ENCODE results near the gene PPBP. TPM values are rescaled to one million over a fixed set of nuclear protein-coding genes. Genes with fewer than 3 reads are reported as not detected.

The PPBP gene
- total RNA-seq, 1 experiment from 2014 or later: not detected

DNA sequence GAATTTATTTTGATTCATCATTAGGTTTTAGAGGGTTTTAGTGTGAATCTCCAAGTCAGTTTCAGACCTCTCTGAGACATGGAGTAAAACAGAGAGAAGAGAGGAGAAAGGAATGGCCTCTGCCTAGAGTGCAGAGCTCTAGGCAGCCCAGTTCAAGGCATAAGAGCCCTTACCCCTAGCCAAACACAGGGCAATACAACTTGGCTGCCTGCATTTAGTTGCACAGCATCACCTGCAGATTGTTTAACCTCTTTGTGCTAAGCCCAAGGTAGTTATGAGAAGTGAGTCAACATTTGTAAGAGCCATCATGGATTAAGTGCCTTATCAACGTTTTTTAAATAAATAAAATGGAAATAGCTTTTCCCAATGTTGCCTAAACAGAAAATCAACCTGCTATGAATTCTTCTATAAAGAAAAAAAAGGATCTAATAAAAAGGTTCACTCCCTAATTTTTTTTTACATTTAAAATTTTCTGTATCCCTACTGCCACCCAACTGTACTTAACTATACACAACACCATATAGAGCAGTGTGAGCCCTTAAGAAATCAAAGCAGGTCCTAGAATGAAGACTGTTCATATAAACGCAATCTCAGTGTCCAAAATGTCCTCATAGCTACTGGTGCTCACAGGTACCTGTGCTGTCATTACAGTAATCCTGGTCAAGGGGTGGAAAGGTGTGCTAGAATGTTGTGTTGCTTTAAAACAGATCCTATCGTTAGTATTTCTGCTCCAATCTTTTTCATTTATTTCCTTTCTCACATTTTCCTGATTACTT lies 42.1 kb downstream of the PPBP start:
- no peak overlapping the region for H3K4me3 ChIP-seq (replicated peaks in 1 of 2; ENCODE audit: low read depth in 1 of 2, low read length in 2 of 2)
- no peaks in the 10 kb centered on the region for H3K9me2 ChIP-seq (ENCODE audit: insufficient read depth)
- intact Hi-C loops (cut with micrococcal nuclease): no loop called here
- H3K4me2 ChIP-seq (ENCODE audit: low read length): no peak overlapping the region
- RAD21 ChIA-PET (ENCODE audit: low non-redundant PET in 1 of 2, low total read pairs in 2 of 2, uncharacterized antibody in 2 of 2, unreplicated experiment in 2 of 2): no interaction called here
- TF ChIP-seq SIN3A (IDR thresholded peaks at IDR 0.05; ENCODE audit: low read depth) (no peak), CBX3 (IDR thresholded peaks at IDR 0.05; ENCODE audit: low read depth) (no peak), EZH2phosphoT487 (IDR thresholded peaks at IDR 0.05; ENCODE audit: borderline replicate concordance) (no peak), SP1 (IDR thresholded peaks at IDR 0.05; ENCODE audit: low read depth) (no peak), ZFX (IDR thresholded peaks at IDR 0.05) (no peak), POLR2AphosphoS5 (IDR thresholded peaks at IDR 0.05; ENCODE audit: low read depth, low read length) (no peak), JUND (IDR thresholded peaks at IDR 0.05) (no peak), TCF7L2 (IDR thresholded peaks at IDR 0.05; ENCODE audit: borderline replicate concordance, extremely low read depth, insufficient read depth, insufficient read length) (no peak), FOSL1 (IDR thresholded peaks at IDR 0.05; ENCODE audit: low read depth) (no peak), CEBPB (IDR thresholded peaks at IDR 0.05; ENCODE audit: low read depth) (no peak), YY1 (IDR thresholded peaks at IDR 0.05; ENCODE audit: extremely low read depth, insufficient replicate concordance, low read depth, low read length) (no peak), ZNF274 (IDR thresholded peaks at IDR 0.05; ENCODE audit: low read depth, low read length) (no peak)
- TF ChIP-seq, protein P1, sequence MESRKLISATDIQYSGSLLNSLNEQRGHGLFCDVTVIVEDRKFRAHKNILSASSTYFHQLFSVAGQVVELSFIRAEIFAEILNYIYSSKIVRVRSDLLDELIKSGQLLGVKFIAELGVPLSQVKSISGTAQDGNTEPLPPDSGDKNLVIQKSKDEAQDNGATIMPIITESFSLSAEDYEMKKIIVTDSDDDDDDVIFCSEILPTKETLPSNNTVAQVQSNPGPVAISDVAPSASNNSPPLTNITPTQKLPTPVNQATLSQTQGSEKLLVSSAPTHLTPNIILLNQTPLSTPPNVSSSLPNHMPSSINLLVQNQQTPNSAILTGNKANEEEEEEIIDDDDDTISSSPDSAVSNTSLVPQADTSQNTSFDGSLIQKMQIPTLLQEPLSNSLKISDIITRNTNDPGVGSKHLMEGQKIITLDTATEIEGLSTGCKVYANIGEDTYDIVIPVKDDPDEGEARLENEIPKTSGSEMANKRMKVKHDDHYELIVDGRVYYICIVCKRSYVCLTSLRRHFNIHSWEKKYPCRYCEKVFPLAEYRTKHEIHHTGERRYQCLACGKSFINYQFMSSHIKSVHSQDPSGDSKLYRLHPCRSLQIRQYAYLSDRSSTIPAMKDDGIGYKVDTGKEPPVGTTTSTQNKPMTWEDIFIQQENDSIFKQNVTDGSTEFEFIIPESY (IDR thresholded peaks at IDR 0.05; ENCODE audit: extremely low read depth, insufficient replicate concordance, low read length): no peak
- TF ChIP-seq, protein P2, sequence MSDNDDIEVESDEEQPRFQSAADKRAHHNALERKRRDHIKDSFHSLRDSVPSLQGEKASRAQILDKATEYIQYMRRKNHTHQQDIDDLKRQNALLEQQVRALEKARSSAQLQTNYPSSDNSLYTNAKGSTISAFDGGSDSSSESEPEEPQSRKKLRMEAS (IDR thresholded peaks at IDR 0.05): no peak
- no peak for DNase-seq (ENCODE audit: low read depth, low spot score)
- H3K9me3 ChIP-seq (ENCODE audit: control insufficient read depth in 1 of 2, insufficient read depth in 1 of 2, low read depth in 1 of 2, low read length in 2 of 2): no peaks in the 10 kb centered on the region
- POLR2A ChIA-PET: no interaction called here
- H3K9ac ChIP-seq (ENCODE audit: low read length): no peak overlapping the region
- ATAC-seq: no peak
- H2AFZ ChIP-seq (ENCODE audit: low read depth, low read length, poor library complexity, severe bottlenecking): no peak overlapping the region
- H3K4me1 ChIP-seq (ENCODE audit: control insufficient read depth in 1 of 2, insufficient read depth in 2 of 2, low read length in 2 of 2): no peaks in the 10 kb centered on the region
- BruUV-seq (replicated peaks): no TSS peak
- H3K27me3 ChIP-seq (ENCODE audit: insufficient read depth, low read length): no peaks in the 10 kb centered on the region
- H3K27ac ChIP-seq (ENCODE audit: low read depth, low read length): no peak overlapping the region
- CTCF ChIA-PET: no interaction called here
- H3K79me2 ChIP-seq (ENCODE audit: insufficient read depth, low read length): no peaks in the 10 kb centered on the region
- H3K36me3 ChIP-seq (ENCODE audit: control insufficient read depth in 1 of 2, insufficient read depth in 2 of 2, low read length in 2 of 2): no peaks in the 10 kb centered on the region
- H4K20me1 ChIP-seq (ENCODE audit: insufficient read depth): no peaks in the 10 kb centered on the region
